SW480 (cell line): ENCODE measurements around the gene LARP6.

Experiments used
- DNase-seq: peaks from one replicate; pipeline ENCODE4 v3.0.0-alpha.2; 2016; ENCODE audit warnings: low spot score

Gene LARP6

GRCh38 chr15:70793694-70794093, 60.3 kb downstream of the LARP6 start:
- no peak for DNase-seq

GRCh38 chr15:70792171-70792573, 61.8 kb downstream of the LARP6 start:
- peak; percentile 69 for DNase-seq

- DNase-seq = no peak
These were observed 62.7 kb downstream of the LARP6 start for GRCh38 chr15:70791259-70791658.

GRCh38 chr15:70789213-70789612, 64.7 kb downstream of the LARP6 start:
- no peak for DNase-seq

GRCh38 chr15:70788114-70789049, 65.6 kb downstream of the LARP6 start:
- DNase-seq = peak; percentile 88

- no peak for DNase-seq
These were observed 67.0 kb downstream of the LARP6 start for GRCh38 chr15:70786996-70787395.

- peak; percentile 50 for DNase-seq
These were observed 70.3 kb downstream of the LARP6 start for GRCh38 chr15:70783610-70784022.

- no peak for DNase-seq
These were observed 70.9 kb downstream of the LARP6 start for GRCh38 chr15:70783041-70783440.

GRCh38 chr15:70781236-70781635, 72.7 kb downstream of the LARP6 start:
- DNase-seq = peak; percentile 65
